Breast epithelium (tissue), 3 donors: ENCODE data around the gene CMTM7.

Source experiments
- POLR2A ChIP-seq: fragments of 450-650 bp; IDR thresholded peaks from one replicate; pipeline ENCODE4 v1.6.1; 2016; ENCODE audit warnings: antibody characterized with exemption, mild to moderate bottlenecking, moderate library complexity
- POLR2AphosphoS5 ChIP-seq, 3 donors: sonication (generic); formaldehyde crosslinking; IDR thresholded peaks; one replicate each; pipeline ENCODE4 v1.6.1; 2017; ENCODE audit warnings: antibody characterized with exemption in 3 of 3
- TF ChIP-seq, protein P1 (sequence below), 3 donors: fragments of 450-650 bp; IDR thresholded peaks; one replicate each; pipeline ENCODE4 v1.5.1; 2016 to 2017; ENCODE audit warnings: antibody characterized with exemption in 3 of 3, mild to moderate bottlenecking in 3 of 3, moderate library complexity in 3 of 3

GRCh38 chr3:32487781-32488473 lies 96.3 kb downstream of the CMTM7 start:
- TF ChIP-seq, protein P1, sequence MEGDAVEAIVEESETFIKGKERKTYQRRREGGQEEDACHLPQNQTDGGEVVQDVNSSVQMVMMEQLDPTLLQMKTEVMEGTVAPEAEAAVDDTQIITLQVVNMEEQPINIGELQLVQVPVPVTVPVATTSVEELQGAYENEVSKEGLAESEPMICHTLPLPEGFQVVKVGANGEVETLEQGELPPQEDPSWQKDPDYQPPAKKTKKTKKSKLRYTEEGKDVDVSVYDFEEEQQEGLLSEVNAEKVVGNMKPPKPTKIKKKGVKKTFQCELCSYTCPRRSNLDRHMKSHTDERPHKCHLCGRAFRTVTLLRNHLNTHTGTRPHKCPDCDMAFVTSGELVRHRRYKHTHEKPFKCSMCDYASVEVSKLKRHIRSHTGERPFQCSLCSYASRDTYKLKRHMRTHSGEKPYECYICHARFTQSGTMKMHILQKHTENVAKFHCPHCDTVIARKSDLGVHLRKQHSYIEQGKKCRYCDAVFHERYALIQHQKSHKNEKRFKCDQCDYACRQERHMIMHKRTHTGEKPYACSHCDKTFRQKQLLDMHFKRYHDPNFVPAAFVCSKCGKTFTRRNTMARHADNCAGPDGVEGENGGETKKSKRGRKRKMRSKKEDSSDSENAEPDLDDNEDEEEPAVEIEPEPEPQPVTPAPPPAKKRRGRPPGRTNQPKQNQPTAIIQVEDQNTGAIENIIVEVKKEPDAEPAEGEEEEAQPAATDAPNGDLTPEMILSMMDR (IDR thresholded peaks at IDR 0.05) = no peak
- no peak for TF ChIP-seq POLR2AphosphoS5 (IDR thresholded peaks at IDR 0.05)
- TF ChIP-seq POLR2A = no peak
